ENCODE measurements around the gene PIK3R6. TPM values are rescaled to one million over a fixed set of nuclear protein-coding genes. Genes with fewer than 3 reads are reported as not detected.

The PIK3R6 gene
- total RNA-seq, 4 donors from 2014 or later: 2.0 to 3.7 (median 2.4) TPM

DNA sequence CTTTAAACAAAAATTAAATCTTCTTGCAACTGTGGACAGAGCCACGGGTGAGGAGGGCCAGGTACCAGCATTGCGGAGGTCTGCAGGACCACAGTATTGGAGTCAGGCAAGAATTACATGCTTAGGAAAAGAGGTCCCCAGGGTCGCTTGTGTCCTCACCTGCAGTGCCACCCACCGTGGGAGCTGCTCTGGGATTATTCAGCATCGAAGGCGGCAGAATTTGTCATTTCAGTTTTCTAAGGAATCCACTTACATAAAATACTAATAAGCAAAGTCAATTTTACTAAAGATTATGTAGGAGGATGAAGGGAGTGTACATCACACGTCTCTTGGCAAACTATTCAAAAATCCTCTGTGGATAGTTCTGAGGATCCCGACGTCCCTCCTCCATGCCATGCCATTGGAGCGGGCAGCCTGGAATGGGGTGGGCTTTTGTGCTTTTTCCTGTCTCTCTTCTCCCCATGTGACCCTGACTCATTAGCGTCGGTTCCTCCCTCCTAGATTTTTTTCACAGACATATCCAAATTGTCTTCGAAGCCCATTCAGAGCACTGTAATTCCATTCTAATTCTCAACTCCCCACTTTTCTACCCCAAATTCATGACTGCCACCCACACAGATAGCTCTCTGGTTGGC is 3.0 kb upstream of the PIK3R6 start:
- TF ChIP-seq, protein P1, sequence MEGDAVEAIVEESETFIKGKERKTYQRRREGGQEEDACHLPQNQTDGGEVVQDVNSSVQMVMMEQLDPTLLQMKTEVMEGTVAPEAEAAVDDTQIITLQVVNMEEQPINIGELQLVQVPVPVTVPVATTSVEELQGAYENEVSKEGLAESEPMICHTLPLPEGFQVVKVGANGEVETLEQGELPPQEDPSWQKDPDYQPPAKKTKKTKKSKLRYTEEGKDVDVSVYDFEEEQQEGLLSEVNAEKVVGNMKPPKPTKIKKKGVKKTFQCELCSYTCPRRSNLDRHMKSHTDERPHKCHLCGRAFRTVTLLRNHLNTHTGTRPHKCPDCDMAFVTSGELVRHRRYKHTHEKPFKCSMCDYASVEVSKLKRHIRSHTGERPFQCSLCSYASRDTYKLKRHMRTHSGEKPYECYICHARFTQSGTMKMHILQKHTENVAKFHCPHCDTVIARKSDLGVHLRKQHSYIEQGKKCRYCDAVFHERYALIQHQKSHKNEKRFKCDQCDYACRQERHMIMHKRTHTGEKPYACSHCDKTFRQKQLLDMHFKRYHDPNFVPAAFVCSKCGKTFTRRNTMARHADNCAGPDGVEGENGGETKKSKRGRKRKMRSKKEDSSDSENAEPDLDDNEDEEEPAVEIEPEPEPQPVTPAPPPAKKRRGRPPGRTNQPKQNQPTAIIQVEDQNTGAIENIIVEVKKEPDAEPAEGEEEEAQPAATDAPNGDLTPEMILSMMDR (IDR thresholded peaks at IDR 0.05; ENCODE audit: low read depth): no peak

DNA sequence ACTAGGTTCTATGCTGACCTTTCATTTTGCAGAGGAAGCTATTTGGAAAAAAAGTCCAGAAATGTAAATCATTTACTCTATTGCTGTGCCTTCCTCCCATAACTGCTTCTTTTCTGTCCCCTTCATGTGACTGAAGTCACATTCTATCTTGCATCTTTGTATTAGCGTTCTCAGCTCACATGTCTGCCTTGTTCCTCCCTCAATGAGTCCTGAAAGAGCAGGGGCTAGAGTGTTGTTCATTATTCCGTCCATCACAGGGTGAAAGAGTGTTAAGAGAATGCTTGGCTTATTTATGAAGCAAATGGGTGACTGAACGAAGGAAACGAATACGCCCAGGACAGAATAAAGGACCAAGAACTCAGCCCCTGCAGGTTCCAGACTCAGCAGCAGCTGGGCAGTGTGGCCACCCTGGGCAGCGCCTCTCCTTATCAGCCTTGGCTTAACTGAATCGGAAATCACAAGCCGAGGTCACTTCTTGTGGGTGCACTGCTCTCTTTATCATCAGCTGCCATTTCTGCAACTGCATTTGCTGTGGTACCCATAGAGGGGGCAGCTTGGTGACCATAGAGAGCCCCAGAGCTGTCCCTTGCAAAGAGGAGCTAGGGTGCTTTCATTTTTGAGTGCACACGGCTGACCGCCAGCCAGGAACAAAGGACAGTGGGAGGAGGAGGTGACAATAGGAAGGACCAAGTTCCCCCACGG is 1.8 kb upstream of the PIK3R6 start:
- TF ChIP-seq, protein P1 (IDR thresholded peaks at IDR 0.05; ENCODE audit: low read depth): no peak

DNA sequence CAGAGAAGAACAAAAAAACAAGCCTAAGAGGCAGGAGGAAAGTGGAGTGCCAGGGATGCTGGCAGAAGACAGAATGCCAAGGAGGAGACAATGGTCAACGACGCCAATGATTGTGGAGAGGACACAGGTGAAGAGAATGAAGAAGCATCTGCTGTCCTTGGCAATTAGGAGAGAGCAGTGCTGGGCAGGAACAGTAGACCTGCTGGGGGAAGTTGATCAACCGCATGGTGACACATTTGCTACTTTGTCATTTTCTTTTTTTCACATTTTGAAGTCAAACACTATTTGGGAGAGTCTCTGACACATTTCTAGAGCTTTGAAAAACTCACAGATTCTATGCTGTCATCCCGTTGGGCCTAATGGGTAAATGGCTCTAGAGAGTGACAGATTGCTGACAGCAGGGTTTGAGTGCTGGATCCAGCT is 1.1 kb upstream of the PIK3R6 start:
- TF ChIP-seq, protein P1 (IDR thresholded peaks at IDR 0.05; ENCODE audit: low read depth): no peak

DNA sequence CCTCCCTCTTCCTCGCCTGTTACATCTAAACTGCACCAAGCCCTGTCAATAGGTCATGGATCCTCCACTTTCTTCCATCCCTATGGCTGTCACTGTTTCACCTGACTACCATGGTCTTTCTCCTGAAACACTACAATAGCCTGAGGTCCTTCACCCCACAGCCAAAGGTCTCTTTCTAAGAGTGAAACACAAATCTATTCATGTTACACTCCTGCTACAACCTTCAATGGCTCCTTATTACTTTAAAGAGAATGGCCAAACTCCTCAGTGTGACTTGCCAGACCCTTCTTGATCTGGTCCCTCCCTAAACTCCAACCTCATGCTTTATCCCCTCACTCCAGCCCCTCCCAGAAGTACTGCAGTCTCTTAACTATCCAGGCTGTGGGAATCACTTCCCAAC is 618 bp upstream of the PIK3R6 start:
- TF ChIP-seq, protein P1 (IDR thresholded peaks at IDR 0.05; ENCODE audit: low read depth): no peak

DNA sequence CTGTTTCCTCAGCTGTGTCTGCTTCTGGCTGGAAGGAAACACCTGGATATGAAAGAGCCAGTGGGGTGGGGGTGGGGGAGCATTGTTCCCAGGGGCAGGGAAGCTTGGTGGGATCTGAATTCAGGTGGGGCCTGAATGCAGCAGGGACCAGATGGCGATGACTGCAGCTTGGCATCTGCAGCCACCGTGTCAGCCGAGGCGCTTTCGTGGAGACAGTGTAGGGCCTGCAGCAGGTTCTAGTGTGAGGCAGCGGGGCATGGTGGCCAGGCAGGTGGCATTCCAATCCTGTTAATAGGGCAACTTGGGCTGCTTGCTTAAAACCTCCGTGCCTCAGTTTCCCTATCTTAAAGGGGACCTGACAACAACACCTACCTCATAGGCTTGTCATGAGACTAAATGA is 1.7 kb downstream of the PIK3R6 start:
- TF ChIP-seq, protein P1 (IDR thresholded peaks at IDR 0.05; ENCODE audit: low read depth): no peak

DNA sequence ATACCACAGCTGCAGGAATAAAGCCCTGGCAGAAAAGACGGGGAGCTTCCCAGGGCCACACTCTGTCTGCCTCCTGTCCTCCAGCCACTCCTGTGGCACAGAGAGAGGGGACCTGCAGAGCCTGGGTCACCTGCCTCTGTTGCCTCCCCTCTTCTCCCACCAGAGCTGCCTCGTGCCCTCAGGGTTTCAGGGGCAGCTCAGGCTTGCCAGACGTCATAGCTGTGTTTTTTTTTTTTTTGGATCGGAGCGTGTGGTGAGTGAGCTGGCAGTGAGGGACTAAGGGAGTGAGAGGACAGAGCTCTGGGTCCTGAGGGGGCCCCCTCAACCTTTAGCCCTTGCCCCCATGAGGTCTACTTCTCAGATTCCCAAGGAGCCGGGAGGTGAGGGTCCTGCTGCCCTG is 2.1 kb downstream of the PIK3R6 start:
- TF ChIP-seq, protein P1 (IDR thresholded peaks at IDR 0.05; ENCODE audit: low read depth): no peak

DNA sequence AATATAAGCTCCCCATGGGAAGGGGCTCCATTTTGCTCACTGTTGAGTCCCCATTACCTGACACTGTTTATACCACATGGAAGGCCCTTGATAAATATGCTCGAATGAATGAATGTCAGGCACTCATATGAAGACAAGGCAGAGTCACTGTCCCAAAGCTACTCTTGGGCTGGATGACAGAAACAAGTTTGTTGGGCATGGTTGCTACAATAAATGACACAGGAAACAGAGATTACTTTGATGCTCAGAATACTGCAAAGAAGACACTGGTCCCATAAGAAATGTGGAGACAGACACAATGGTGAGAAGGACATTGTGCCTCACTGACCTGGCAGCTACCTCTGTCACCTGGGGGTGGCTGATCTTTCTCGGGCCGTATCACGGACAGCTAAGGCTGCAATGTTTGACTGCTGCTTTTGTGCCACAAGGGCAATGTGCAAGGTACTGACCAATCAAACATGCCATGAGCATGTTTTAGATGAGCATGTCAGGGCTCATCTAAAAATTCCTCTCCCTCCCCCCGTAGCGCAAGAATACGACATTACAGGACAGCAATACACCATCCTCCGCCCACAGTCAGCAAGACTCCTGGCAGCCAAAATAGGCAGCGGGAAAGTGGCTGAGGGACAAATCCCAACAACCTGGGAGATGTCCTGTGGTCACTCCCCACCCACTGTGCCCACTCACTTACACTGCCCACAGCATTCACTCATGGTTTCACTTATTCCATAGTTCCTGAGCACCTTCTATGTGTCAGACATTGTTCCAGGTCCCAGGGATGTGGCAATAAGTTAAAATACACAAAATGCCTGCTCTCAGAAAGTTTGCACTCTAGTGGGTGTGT is 5.0 kb downstream of the PIK3R6 start:
- TF ChIP-seq, protein P1 (IDR thresholded peaks at IDR 0.05; ENCODE audit: low read depth): no peak
